Activated gamma-delta T cell treated with anti-CD3 and anti-CD28 coated beads, Interleukin-2, amount 50 U/mL, for 16 hours (primary cell): ENCODE measurements around the gene ARL5A.

Source experiments
- DNase-seq: peaks from one replicate; pipeline ENCODE4 v3.0.0-alpha.2; 2020; ENCODE audit warnings: low read depth

Gene ARL5A

DNA sequence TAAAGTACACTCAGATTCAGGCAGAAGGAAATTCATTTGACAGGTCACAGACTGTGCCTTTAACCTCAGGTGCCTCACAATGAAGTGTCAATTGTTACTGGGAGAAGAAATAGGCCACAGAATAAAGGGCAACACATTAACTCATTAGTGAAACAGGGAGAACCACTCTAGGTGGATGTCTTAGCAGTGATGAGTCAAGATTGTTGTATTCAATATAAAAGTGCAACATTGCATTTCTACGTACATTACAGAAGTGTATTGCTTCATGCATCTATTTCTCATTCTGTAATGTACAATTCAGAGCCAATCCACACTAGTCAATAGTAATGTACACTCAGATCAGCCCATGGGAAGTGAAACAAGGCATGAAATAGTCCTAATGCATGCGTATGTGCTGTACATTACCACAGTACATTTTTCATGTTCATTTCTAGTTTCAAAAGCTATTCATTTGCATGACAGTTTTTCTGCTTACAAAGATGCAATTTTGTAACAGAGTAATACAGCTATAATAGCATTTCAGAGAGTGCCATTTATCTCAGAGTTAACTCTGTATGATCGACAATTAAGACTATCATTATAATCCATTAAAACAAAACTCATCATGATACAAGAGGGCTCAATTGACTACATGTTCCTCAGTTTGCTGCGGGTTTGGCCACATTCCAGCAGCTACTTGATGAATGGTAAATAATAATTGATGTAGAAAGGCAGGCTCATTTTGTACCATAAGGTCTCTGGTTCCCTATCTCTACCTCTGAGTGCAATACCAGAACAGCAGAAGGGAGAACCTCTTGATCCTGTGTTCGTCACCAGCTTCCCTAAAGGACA lies 12.2 kb upstream of the ARL5A start:
- DNase-seq, result no peak

DNA sequence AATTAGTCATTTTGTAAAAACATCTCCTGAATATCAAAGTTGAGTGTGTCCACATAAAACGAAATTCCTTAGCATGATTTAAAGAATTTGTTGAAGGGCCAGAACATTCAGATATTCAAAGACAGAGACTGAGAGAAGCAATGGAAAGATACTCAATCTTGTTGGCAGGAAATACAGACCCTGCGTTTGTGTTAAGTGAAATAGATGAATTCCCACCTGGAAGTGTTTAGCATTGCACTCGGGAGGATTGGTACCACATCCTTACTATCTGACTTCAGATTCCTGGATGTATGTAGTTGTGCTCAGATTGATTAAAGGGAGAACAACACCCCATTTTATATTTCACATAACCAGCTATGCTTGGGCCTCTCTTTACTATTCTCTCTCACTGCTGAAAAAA lies 9.7 kb upstream of the ARL5A start:
- no peak for DNase-seq

DNA sequence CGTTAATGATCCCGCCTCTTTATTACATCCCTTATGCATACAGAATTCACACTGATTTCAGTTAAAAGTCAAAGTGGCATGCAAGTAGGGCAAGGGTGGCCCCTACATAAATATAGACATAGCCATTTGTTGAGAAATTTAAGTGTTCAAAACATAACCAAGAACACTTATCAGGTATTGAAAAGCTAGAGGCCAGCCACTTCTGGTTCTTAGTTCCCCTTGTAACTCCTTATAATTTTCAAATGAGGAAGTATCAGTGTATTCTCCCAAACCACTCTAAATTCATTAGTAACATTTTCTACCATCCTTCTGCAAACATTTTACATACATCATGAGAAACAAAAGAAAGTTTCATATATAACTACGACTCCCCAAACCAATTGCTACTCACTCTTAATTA lies 5.8 kb upstream of the ARL5A start:
- DNase-seq, result no peak

DNA sequence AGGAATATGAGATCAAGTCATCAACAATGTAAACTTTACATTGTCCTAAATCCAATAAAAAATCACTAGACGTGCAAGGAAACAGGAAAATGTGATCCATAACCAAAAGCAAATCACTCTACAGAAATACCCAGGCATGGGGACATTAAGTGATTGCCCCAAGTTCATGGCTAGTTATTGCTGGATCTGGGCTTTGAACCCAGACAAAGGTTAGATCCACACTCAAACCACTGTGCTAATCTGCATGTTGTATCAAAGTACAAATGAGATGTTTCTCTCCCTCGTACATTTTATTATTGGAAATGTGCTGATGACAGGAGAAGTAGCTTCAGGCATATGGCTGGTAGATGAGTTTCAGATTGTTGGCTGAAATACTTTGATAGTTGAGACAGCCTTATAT lies 2.7 kb upstream of the ARL5A start:
- no peak for DNase-seq

DNA sequence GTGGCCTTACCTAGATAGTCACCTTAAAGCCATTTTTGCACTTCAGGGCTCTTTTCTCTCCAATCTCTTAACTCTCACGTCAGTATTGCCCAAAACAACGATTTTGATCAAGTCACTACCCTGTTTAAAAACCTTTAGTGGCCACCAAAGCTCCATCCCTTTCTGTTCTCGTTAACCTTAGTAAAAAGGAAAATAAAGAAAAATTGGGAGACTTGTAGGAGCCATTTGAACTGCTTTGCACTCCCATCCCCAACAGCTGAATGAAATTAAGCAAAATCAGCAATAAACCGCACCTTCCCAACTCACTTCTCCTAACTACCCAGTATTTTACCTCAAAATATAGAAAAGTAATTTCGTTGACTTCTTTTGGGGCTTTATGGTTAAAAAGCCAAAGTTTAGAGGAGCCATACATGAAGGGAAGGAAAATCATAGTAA lies 686 bp upstream of the ARL5A start:
- DNase-seq, result no peak

DNA sequence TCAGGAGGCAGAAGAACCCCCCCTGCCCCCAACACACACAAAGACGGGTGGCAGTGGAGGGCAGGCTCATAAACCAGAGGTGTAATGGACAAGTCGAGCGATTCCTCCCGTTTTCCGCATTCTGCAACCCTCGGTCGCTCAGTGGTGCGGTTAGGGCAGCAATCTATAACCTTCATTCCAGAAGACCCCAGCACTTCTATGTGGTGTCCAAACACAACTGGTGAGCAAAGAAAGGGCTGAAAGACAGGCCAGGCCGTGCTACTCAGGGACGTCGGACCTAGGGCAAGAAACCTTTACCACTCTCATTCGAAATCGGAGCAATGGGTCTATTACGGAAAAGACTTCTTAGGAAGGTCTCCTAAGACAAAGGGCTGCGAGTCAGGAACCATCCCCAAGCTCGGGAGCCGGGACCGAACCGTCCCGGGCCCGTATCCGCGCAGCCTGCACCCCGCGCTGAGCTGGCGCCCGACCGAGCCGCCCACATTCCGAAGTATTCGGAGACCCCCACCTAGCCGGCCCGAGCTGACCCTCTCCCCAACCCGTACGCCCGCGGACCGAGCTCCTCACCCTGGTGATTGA lies 568 bp downstream of the ARL5A start:
- no peak for DNase-seq

DNA sequence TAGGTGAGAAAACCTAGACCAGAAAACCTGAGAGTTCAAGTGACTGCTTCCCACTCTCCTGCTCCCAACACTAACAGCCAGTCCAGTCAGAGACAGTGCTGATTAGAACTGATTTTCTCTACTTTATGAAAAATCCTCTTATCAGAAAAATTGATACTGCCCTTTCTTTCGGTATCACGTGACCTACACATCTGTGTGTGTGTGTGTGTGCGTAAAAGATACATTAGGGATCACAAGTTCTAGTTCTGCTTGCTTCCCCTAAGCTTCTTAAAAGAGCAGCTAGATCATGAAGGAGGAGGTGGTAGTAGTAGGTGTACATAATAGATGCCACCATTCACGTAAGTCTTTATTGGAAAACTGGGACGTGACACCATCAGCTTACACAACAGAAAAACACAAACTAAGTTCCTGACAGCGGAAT lies 1.5 kb downstream of the ARL5A start:
- DNase-seq, result no peak

DNA sequence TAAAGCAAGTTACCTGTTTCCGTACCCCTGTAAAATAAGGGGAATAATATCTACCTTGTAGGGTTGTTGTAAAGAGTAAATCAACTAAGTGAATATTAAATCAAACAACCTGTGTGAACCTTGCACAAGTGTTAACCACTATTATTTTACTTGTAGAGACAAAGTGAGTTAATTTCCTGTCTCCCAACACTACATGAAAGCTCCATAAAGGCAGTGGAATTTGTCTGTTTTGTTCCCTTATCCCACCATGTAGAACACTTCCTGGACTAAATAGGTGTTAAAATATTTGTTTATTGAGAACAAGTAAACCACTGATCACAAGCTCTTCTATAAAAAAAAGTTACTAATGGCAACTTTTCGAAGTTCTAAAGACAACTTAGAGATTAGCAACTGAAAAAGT lies 3.3 kb downstream of the ARL5A start:
- DNase-seq, result no peak

DNA sequence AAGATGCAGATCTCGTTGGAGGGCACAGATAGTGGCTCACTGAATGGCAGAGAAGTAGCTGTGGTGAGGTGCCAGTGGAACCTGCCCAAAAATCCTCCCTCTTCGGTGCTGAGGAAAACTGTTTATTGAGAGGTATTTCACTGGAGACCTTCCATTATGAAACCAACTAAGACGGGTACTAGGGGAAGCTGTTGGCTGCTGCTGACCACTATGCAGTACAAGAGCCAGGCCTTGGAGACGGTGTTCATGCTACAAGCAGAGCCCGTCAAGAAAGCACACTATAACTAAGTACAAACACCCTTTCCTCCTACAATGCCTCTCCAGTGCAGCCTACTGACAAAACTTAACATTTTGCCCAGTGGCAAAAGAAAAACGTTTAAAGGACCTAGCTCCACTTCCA lies 4.6 kb downstream of the ARL5A start:
- DNase-seq, result no peak

DNA sequence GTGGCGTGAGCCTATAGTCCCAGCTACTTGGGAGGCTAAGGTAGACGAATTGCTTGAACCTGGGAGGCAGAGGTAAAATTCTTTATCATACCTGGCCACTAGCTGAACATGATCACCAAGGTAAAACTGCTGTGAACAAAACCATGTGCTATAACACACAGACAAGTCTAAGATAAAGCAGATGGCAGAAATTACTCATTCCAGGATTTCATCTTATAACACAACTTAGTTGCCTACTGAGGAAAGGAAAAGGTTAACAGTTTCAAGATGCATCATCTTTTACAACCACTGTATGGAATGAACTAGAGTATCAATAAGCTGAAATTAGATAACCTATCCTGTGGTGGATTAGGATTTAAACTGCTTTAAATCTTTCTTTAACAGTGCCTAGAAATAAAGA lies 8.3 kb downstream of the ARL5A start:
- no peak for DNase-seq

DNA sequence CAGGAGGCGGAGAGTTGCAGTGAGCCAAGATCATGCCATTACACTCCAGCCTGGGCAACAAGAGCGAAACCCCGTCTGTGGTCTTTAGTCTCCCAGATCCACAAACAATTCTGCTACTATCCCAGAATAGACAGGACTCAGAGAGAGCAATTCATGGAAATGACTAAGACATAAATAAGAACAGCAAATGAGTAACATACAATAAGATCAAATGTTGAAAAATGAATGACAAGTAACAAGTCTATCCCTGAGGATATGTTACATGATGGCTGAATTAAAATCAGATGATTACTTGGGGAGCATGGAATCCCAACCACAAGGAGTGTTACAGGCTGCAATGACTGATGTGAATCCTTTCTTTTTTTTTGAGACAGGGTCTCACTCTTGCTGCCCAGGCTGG lies 10.3 kb downstream of the ARL5A start:
- no peak for DNase-seq

DNA sequence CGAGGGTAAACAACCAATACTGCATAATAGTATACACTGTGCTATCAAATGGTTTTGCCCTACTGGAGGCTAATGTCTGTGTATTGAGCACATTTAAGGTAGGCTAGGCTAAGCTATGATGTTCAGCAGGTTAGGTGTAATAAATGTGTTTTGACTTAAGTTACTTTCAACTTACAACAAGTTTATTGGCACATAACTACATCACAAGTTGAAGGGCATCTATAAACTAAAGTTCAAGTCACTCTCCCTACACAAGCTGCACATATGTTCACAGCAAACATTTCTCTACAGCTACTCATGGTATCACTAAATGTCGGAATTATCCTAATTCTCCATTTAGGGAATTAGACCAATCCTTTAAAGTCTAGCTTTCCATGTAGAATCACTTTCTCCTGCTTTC lies 11.4 kb downstream of the ARL5A start:
- no peak for DNase-seq

DNA sequence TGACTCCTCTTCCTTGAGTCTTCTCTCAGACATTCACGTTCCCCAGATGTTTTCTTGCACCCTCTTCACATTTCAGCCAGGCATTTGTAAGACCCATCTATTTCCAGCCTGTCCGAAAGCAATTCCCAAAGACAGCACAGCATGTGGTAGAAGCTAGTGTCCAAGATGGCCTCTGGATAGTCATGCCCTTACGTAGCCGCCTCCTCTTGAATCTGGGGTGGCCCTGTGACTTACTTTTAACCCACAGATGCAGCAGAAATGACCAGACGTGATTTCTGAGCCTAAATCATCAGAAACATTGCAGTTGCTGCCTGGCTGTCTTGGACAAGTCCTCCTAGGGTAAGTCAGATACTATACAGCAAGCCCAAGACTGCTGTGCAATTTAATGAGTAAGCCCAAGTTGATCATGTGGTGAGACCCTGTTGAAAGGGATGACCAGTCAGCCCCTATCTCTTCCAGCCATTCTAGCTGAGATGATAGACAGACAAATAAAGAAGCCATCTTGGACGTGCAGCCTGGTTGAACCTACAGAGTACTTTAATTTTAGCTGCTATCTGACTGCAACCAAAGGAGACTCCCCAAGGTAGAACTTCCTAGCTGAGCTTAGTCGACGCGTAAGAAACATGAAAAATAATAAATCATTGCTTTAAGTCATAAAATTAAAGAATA lies 12.3 kb downstream of the ARL5A start:
- DNase-seq, result no peak

DNA sequence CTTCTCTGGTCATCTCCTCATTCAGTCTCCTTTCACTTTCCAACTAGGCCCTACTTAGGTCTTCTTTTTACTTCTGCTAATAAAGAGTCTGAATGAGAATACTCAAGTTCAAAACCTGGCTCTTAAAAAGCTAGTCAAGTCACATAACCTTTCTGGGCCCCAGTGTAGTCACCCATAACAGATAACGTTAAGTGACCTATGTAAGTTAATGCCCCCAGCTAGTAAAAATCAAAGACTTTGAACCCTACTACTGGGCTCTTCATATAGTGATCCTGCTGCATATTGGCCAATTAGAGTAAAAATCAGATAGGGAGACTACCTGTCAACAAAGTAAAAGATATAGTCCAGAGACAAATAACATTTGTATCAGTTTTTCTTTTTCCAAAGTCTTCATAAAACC lies 17.7 kb downstream of the ARL5A start:
- no peak for DNase-seq

DNA sequence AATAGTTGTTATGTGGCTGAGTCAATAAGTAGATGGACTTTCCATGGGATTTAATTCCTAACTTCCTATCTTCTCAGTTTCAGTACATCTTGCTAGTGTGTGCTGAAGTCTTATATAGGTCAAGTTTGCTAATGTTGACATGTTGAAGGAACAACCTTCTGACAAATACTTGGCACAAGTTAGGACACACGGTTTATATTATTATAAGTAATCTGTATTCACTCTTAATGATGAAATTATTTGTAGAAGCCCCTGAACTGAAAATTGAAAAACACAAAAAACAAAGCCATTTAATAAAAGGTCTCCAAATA lies 19.2 kb downstream of the ARL5A start:
- DNase-seq, result no peak

DNA sequence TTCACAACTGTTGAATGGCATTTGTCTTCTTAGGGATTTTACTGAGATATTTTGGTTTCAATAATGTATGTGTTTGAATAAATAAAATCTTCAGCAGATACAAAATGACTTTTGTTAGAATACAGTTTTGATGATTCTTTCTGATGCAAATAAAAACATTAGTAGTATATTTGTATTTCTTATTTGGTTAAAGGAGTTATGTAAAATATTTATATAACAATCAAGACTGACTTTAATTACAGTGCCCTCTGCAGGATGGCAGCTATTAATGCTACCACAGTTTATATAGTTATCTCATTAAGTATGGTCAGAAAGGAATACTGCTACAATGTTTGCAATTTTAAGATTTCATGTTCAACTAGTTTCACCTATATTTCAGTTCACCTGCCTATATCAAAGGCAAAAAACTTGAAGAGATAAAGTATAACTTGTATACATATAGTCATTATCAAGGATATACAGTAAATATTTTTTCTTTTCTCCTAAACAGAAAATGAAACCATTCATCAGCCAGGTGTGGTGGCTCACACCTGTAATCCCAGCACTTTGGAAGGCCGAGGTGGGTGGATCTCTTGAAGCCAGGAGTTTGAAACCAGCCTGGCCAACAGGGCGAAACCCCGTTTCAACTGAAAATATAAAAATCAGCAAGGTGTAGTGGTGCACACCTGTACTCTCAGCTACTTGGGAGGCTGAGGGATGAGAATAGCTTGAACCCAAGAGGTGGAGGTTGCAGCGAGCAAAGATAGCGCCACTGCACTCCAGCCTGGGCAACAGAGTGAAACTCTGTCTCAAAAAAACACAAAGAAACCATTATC lies 19.8 kb downstream of the ARL5A start:
- DNase-seq, result no peak

DNA sequence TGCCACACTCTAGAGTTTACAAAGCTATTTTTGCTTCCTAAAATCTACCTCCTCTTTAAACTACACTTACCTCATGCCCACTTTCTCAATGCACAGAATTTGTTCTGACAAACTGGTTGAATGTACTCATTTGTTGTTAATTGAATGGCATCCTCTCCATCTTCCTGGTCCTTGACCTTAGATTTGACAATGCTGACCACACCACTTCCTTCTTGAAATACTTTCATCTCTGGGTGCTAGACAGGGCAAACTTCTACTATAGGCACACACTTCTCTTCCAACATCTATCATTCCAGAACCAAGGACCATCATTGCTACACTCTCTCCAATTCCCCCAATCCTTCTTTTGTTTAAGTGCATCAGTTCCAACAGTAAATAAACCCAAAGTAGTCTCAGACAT lies 22.3 kb downstream of the ARL5A start:
- DNase-seq, result no peak

DNA sequence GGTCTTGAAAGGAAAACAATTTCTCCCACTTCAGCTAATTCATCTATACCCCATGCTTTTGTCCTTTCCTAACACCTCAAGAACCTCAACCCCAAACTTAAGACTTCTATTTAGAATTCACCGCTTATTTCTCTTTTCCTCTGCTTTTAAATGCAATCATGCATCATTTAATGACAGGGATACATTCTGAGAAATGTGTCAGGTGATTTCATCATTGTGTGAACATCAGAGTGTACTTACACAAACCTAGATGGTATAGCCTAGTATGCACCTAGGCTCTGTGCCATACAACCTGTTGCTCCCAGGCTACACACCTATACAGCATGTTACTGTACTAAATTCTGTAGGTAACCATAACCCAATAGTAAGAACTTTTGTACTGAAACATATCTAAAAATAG lies 22.9 kb downstream of the ARL5A start:
- DNase-seq, result no peak

DNA sequence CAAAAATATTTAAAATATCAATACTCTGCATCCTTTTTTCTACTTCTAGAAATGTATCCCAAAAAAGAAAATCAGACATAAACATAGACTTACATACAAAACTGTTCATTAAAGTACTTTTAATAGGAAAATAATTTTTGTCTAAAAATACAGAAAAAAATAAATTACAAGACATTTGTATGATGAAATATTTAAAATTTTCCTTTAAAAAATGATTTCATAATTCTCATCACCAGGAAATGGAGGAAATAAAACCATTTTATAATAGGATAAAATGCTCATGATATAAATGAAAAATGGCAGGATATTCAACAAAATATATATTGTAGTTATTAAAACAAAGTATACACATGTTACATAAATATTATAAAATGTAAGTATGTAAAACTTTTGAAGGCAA lies 24.4 kb downstream of the ARL5A start:
- no peak for DNase-seq

DNA sequence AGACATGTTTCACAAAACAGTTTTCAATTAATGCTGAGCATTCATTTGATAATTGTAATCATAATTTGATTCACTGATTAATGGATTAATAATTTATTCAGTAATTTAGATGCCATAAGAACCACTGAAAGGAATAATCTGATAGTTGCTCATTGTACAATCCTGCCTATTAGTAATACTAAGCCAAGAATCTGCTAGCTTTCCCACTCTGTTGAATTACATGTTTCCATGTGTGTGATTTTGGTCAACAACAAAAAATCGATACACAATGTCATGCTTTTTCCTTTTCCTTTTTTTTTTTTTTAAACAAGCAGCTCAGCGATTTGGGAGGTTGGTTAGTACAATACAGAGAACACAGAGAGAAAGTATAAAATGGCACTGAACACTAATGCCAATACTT lies 25.9 kb downstream of the ARL5A start:
- DNase-seq, result no peak

DNA sequence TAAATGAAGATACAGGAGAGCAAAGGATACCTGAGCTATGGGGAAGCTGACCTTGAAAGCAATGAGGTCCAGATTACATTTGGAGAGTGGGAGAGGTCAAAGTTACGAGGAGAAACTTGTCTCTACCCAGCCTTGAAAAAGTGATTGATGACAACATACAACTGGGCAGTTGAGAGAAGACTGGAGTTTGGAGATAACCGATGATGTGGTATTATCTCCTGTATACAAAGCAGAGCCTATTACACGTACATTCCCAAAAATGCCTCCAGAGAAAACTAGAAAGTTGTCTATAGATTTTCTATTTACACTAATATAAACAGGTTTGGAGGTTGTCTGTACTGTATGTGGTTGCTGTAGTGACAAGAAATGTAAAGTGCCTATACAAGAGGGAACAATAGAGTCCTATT lies 28.3 kb downstream of the ARL5A start:
- no peak for DNase-seq

DNA sequence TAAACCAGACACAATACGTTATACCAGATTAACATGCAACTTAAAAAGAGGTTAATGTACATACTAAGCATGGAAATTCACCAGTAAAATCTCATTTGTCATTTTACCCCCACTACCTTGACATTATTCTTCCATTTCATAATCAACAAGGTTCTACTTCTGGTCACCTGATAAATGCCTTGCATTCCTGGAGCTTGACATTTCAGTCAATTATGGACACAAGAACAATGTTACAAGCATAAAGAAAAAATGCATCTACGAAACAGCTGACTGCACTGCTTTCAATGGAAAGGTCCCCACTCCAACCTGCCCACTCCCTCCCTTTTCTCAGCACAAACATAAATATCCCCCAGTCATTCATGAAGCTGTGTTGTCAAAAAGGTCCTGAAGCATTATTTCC lies 31.4 kb downstream of the ARL5A start:
- DNase-seq, result no peak
